GM21529 (cell line): Measurements from ENCODE around the gene SYNPR.

Source experiments
- ATAC-seq: cut with Tn5 transposase; IDR thresholded peaks from one replicate; pipeline ENCODE4 v1.9.1; 2021; ENCODE audit not compliant: unreplicated experiment

Gene SYNPR

DNA sequence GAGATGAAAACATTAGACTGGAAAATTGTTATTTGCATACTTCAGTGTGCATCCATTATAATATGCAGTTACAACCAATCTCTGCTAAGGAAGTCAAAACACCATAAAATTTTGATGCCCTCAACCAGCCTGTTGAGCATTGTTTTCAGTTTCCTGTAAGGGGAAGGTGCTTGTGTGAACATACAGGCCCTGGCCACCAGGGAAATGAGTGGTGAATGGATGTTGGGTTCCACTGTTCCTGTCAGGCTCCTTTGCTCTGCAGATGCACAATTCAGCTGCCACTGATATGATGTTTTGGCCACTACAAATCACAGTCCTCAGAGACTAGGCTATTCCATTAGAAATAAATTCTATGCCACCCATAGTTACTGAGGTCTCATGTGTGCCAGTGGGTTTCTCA, 184.6 kb downstream of the SYNPR start:
- ATAC-seq: no peak

DNA sequence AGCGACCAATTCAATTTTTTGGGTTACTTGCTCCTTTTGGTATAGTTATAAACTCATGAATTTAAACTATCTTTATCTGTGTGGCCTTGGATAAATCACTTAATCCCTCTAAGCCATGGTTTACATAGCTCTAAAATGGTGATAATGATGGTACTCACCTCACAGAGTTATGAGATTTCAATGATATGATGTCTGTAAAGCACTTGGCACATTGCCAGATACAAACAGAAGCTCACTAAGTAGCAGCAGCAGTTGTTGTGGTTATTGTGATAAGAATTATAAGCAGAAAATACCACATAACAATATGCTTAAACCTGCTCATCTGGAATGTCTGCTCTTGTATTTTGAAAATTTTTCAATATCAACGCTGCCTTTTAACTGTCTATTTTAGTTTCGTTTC, 189.3 kb downstream of the SYNPR start:
- ATAC-seq: no peak

DNA sequence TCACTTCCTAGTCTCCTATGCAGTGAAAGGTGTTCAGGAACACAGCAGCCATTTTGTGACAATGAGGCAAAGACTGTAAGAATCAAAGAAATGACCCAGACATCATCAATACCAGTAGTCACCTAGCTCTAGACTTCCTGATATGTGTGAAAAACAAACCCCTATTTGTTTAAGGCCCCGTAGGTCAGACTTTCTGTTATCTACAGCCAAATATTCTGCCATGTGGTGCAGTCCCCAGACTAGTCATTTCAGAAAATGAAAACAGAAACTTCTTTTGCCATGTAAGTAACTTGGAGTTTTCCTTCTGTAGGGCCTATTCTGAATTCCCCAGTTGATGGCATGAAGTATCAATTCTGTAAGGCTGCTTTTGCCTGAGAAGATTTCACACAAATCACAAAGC, 192.6 kb downstream of the SYNPR start:
- peak; percentile 62 for ATAC-seq

DNA sequence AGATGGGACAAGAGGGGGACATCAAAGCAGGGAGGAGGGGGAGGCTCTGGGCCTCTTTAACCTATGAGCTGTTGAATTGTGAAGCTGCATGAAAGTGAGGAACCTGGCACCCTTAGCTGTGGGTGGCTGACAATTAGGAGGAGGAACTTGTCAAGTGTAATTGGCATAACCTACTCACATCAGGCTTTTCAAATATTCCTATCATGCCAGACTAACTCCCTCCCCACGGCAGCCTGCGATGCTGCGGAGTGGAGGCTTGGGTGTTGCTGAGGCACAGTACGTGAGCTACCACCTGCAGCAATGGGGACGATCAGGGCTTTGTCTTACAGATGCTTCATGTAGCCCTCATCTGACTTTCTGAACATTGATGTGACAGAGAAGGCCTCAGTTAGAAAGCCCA, 193.7 kb downstream of the SYNPR start:
- ATAC-seq: no peak

DNA sequence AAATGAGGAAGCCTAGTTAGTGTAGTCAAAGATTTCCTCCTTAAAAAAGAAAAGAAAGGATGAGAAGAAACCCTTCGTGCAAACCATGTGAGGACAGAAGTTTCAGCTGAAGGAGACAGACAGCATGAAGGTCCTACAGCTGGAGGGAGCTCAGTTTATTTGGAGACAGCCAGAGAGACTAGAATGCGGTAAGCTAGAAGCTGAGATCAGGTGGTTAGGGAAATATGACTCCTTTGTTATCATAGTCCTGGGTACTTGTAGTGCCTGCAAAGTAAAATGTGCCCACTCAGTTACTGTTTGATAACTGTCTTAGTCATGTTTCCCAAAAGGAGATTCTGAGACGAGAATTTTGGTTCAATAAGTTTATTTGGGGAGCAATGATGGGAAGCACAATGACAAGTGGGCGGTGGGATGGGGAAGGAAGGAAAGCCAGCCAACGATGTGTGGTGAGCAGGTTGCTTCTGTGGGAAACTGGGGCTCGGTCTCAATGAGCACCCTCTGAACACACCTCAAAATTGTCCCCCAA, 195.6 kb downstream of the SYNPR start:
- no peak for ATAC-seq

DNA sequence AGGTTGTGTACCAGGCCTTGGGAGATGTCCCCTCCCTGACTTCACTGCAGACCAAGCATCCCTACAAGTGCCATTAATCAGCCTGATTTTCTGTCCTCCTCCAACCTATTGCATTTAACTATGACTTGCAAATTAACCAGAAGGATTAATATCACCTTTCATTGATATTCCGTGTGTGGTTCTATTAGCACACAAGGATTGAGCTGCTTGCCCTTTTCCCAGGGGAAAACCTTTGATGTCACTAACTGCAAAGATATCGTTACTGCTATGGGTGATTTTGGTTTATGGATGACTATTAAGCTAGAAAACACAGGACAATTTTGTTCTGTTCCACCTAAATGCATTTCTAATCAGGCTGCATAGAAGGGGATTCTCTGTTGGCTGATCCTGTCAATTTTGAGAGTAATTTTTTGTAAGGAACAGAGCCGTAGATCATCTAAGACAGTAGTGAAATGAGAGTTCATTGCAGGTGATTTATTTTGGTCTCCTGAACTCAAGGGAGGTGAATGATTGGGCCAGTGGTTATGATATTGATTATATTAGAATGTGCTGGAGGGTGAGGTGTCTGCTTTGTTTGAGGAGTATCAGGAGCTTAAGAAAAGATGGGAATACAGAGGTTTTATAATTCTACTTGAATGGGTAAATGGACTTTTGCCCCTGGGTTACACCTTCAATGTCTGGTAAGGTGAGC, 196.9 kb downstream of the SYNPR start:
- no peak for ATAC-seq

DNA sequence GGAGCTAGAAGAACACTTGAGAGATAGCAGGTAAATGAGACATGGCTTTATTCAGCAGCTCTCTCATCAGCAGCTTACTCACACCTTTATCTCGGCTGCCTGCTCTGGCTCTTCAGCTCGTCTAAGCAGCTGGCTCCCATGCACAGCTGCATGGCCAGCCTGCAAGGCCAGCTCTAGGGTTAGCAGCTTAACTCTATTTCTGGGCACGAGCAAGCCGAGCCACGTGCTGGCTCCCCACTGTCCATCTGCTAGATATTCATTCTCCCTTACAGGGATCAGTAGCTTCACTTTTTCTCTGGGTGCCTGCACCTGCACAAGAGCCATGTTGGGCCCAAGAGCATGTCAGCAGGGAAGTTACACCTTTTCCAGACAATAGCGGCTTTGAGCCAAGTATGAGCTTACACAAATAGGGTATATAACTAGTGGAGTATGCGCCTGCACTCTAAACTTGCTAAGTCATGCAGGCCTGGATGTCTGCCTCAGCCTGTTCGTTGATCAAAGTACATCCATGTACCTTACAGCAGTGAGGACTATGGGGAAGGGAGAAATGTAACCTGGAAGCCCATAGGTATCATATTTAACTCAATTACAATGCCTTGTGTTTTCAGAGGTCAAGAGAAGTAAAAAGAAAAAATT, 199.5 kb downstream of the SYNPR start:
- no peak for ATAC-seq

DNA sequence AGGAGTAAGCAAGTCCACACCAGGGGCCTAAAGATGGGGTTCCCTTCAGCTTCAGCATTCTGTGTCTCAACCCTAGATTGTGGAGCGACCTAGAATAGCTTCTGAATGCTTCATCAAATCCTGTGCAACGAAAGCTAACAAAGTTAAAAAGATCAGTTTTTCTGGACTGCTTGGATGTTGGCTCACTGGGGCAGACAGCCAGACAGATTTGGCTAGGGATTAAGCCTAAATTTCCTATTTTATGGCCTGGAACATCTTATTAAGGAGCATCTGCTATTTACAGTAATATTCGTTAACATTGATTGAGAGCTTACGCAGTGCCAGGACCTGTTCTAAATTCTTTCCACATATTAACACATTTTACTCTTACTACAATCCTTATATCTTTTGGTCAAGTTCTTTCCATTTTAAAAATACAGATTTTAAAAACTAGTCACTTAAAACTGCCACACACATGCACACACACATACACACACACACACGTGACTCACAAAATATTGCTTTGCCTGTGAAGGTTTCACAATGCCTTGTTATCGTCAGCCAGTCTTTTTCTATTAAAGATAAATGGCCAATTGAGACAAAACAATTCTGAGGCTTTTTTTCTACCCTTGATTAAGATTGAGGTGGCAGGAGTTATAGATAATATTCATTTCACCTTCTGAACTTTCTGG, 201.0 kb downstream of the SYNPR start:
- no peak for ATAC-seq

DNA sequence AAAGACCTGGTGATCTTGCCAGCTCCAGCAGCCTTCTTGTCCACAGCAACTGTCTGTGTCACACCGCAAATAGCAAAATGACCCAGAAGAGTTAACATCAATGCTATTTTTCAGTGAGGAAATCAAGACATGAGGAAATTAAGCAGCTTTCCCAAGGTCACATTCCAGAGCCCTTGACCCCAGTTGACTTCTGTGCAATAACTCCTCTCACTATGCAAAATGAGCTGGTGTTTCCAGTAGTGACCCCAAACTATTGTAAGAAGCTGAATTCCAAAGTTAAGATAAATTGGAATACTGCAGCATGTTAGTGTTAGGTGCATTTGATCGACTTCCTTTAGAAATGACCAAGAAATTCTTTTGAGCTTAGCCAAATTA, 201.5 kb downstream of the SYNPR start:
- ATAC-seq: no peak

DNA sequence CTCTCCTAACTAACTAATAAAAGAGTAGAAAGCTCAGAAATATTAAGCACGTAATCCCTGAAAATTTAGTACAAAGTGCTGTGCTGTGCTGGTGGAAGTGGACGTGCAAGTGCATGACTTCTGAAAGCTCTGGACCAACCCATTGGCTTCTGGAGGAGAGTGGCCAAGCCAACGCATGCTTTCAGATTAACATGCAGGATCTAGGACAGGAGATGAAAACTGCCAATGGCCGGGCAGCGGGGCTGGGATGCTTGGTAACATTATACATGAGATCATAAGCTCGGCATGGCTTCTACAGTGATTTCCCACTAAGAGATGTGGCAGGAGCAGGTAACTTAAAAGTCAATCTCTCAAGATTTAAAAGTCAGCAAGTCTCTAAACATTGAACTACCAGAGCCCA, 203.5 kb downstream of the SYNPR start:
- no peak for ATAC-seq

DNA sequence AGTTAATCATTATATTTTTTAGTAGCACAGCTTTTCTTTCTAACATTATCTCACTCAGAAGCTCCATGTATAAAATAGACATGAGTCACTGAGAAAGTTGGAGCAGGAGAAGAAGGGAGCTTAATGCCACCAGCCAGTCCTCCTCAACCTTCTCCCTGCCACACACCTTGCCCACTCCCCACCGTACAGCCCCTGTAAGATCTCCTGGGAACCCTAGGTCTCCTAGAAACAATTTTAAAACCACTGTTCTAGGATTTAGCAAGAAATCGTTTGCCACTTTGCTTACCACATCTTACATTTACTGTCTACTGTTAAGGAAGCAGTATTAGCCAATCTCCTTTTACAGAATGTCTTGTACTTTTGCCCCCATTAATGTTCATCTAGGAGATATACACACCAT, 204.2 kb downstream of the SYNPR start:
- ATAC-seq: no peak

DNA sequence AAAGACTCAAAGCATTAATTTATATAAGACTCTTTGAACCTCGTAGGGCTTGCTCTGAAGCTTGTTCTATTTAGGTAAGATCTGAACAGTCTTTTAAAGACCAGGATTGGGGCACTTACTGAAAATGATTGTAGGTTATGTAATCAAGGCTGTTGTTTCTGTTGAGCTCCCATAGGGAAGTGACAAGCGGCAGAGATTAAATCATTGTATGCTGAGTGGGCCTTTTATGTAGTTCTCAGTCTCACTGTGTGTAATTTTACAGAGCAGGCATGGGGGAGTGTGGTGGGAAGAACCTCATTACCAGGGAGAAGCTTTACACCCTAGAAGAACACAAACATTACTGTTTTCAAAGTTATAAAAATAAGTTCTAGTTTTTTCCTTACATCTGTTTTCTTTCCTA, 214.4 kb downstream of the SYNPR start:
- no peak for ATAC-seq

DNA sequence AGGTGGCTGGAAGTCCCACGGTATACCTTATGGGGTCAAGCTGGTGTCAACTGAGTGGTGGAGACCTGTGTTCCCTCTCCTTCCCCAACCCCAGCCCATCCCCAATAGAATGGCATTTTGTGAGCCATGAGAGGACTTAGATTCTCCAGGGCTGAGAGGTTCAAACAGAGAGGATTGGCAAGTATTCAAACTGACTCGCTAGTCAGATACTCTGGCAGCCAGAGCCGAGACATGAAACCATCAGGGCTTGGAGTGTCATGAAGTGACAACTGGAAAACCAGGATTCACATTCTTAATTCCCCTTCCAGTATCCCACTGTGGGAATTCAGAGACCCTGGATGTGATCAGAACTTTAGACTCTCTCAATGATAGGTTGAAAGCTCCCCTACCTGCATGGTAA, 215.0 kb downstream of the SYNPR start:
- ATAC-seq: no peak

DNA sequence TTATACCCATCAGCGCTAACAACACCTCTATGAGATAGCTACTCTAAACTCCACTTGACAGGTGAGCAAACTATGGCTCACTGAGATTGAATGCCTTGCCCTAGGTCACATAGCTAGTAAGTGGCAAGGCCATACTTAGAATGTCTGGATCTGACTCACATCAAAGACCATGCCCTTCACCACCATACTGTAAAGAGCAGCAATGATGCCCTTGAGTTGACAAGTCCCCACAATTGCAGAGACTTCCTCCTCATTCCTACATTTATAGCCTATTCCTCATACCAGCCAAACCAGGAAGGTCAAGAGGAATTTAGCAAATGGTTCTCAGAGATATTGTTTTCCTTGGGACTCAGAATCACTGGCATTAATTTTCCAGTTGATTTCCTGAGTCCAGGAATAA, 216.5 kb downstream of the SYNPR start:
- ATAC-seq: no peak

DNA sequence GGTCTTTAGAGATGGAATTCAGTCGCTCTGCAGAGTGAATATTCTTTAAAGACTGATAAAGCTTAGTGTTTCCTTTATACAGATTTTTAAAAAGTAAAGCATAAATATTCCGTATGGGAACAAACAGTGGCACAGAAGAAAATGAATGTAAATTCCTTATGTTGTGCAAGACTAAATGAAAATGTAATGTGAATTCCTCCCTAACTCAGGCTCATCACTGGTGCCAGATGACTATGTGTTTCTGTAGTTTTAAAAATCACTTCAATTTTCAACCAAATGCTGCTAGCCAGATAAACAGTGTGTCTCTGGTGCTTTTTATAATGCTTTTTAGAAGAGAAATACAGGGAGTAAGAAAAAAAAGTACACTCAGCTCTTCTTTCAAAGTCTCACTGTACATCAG, 219.5 kb downstream of the SYNPR start:
- no peak for ATAC-seq

DNA sequence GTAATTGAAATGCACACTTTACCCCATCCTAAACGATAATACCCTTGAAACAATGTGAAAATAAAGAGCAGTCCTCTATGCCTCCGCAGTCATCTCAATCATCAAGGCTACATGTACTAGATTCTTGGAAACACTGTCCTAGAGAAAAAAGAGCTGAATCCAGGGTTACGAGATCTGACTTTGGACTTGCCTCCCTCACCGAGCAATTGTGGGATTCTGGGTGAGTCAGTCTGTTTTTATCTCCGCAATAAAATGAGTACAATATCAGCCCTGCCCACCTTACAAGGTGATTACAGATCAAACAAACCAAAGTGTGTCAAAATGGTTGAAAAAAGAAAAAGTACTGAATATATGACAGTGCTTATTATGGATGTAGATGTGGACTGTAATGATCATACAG, 222.1 kb downstream of the SYNPR start:
- no peak for ATAC-seq

DNA sequence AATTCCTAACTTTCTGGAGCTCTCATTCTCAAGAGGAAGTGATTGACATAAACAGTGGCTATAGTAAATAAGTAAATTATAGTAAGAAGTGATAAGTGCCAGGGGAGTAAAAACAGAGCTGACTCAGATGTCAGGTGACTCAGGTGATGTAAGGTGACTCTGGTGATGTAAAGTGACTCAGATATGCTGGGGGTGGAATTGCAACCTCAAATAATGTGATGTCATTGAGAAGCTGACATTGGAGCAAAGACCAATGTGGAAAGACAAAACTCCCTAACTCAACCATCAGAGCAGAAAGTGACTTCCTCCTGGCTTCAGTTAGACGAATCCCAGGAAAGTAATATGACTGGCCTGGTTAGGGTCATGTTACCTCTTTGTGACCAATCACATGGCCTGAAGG, 230.2 kb downstream of the SYNPR start:
- ATAC-seq: no peak

DNA sequence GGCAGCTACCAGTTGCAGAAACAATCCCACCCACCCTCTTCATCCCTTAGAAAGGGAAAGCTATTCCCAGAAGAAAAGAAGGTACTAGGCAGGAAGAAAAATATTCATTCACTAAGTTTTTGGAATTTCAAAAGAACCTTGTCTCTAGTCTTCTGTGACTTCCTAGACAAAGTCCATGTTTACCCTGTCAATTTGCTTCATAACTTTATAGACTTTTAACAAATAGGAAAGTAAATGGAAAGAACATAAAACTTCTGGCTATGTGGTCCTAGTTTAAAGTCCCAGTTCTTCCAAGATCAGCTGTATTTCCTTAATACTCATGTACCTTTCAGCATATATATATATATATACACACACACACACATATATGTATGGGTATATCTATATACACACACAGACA, 230.7 kb downstream of the SYNPR start:
- no peak for ATAC-seq

DNA sequence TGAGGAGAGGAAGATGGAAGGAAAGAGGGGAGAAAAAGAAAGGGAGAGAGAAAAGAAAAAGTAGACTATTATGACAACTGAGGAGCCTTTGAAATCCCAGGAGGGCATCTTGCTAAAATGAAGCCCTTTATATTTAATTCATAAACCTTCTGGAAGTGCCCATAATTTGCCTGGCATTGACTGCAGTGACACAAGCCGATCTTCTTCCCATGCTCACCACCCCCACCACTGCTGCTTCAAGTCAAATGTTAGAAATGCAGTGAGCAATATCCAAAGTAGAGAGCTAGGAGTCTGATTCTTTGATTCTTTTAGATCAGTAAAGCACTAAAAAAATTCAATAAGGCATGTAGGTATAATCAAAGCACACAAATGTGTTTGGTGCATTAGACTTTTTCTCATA, 235.7 kb downstream of the SYNPR start:
- ATAC-seq: no peak

DNA sequence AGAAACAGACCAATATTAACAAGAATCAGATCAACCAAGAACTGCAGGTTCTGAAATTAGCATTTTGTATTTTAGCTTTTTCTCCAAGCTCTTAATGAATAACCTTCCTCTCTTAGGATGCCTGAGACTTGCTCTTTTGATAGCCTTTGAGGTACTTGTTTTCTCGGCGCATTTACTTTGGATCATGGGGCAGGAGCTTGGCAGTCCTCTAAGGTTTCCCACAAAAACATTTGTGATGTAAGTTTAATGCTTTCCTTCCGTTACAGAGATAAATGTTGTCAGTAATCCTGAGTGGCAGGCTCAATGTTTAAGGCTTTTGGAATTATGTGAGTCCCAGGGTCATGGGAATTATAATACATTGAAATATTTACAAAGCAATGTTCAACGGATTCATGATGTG, 236.6 kb downstream of the SYNPR start:
- no peak for ATAC-seq

DNA sequence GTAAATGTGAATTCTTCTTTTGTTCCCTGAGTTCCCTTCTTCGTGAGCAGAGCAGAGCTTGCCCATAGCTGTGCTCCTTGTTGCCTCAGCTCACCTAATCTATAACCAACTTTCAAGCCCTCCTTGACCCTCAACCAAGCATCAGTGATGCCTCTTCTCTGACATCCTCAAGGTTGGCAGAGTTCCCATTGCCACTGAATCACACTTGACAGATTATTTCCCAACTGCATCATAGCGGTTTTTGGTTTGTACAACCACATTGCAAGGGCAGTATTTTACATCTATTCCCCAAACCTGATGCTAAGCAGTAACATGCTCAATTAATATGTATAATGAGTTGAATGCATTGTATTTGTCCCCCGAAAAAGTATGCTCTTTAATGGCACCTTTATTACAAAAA, 241.3 kb downstream of the SYNPR start:
- ATAC-seq: no peak

DNA sequence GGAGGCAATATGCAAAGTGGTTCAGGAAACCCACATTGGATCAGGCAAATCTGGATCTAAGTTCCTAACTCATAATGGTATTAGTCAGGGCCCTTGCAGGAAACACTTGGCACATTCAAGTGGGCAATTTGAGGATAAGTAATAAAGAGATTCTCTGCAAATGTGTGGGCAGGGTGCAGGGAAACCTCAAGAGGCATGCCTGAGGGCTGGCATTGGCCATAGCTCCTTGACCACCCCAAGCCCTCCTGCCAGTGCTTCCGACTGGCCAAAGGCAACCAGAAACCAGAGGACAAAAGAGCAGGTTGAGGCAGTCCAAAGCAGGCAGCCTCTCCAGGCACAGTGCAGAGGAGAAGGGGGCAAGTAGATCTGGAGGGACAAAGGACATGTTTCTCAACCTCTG, 243.5 kb downstream of the SYNPR start:
- no peak for ATAC-seq
